ENCODE results near the gene XRN2.

- TF ChIP-seq SMAD4 (CRISPR knock-in tag; IDR thresholded peaks at IDR 0.05) = no peak
- TF ChIP-seq CBFB (CRISPR knock-in tag; IDR thresholded peaks at IDR 0.05; ENCODE audit: low read depth) = no peak
- TF ChIP-seq CTCF (IDR thresholded peaks at IDR 0.05) = no peak
- TF ChIP-seq IRF2 (CRISPR knock-in tag; IDR thresholded peaks at IDR 0.05; ENCODE audit: borderline replicate concordance, low read depth) = no peak
- no peak for TF ChIP-seq SMAD3 (CRISPR knock-in tag; IDR thresholded peaks at IDR 0.05; ENCODE audit: borderline replicate concordance)
- TF ChIP-seq ELF4 (CRISPR knock-in tag; IDR thresholded peaks at IDR 0.05; ENCODE audit: low read depth) = no peak
- TF ChIP-seq GABPB1 (CRISPR knock-in tag; IDR thresholded peaks at IDR 0.05) = no peak
These were observed 88.2 kb downstream of the XRN2 start for GRCh38 chr20:21391185-21391971.
